ENCODE results near the gene KREMEN1.

GRCh38 chr22:29212743-29213142, 139.9 kb downstream of the KREMEN1 start:
- TF ChIP-seq POLR2A (IDR thresholded peaks at IDR 0.05; ENCODE audit: extremely low read depth, insufficient read length): no peak
- TF ChIP-seq CTCF (IDR thresholded peaks at IDR 0.05; ENCODE audit: low read depth, low read length): no peak
- TF ChIP-seq, protein P1, sequence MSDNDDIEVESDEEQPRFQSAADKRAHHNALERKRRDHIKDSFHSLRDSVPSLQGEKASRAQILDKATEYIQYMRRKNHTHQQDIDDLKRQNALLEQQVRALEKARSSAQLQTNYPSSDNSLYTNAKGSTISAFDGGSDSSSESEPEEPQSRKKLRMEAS (IDR thresholded peaks at IDR 0.05; ENCODE audit: low read depth, low read length): no peak

All from NB4 (cell line).